K562 (cell line): ENCODE results near the gene UBXN11.

Experiments used
- BHLHE40 ChIP-seq: IDR thresholded peaks from 2 replicates; pipeline ENCODE4 v1.6.1; 2011; ENCODE audit warnings: low read length, improper control_type of control experiment
- CTCF ChIP-seq, 3 experiments: IDR thresholded peaks in 2 of 3; conservative IDR thresholded peaks in 1 of 3; 2 replicates each; pipeline ENCODE4 v1.5.1; 2011 to 2012; ENCODE audit warnings: low read length in 3 of 3, mild to moderate bottlenecking in 3 of 3, control low read depth in 2 of 3, improper control_type of control experiment in 1 of 3, inconsistent platforms in 1 of 3, low read depth in 1 of 3, mixed read lengths in 1 of 3, moderate library complexity in 1 of 3; ENCODE audit not compliant: insufficient read depth in 2 of 3
- MXD1 ChIP-seq: fragments of 250-450 bp; sonication (Bioruptor Pico); IDR thresholded peaks from 2 replicates; pipeline ENCODE4 v1.8.0; 2021; ENCODE audit warnings: borderline replicate concordance, mild to moderate bottlenecking, moderate library complexity; ENCODE audit not compliant: poor library complexity, severe bottlenecking
- NRF1 ChIP-seq, 2 experiments: fragments of 450-650 bp; IDR thresholded peaks in 1 of 2; conservative IDR thresholded peaks in 1 of 2; 2 replicates each; pipeline ENCODE4 v1.6.1; 2014; ENCODE audit warnings: mild to moderate bottlenecking in 2 of 2
- RAD21 ChIP-seq, 2 experiments: fragments of 250-450 bp in 1 of 2; fragments of 450-650 bp in 1 of 2; sonication (Bioruptor Pico) in 1 of 2; formaldehyde crosslinking in 1 of 2; IDR thresholded peaks in 1 of 2; conservative IDR thresholded peaks in 1 of 2; 2 replicates each; pipeline versions ENCODE4 v1.4.0 to v1.8.0; 2020 to 2022; ENCODE audit warnings: mild to moderate bottlenecking in 2 of 2, moderate library complexity in 1 of 2
- UBTF ChIP-seq, 2 experiments: IDR thresholded peaks; 2 replicates each; pipeline ENCODE4 v1.6.1; 2012; ENCODE audit warnings: improper control_type of control experiment in 2 of 2, low read depth in 2 of 2, low read length in 2 of 2, borderline replicate concordance in 1 of 2
- ZFX ChIP-seq: sonication (generic); formaldehyde crosslinking; IDR thresholded peaks from 2 replicates; pipeline ENCODE4 v1.8.0; 2022; ENCODE audit warnings: mild to moderate bottlenecking, missing genetic modification reagents, moderate library complexity
- TF ChIP-seq, protein P1 (sequence below): sonication (generic); formaldehyde crosslinking; IDR thresholded peaks from 2 replicates; pipeline ENCODE4 v1.8.0; 2022; ENCODE audit warnings: mild to moderate bottlenecking, missing genetic modification reagents
- TF ChIP-seq, protein P2 (sequence below): fragments of 250-450 bp; sonication (Bioruptor Pico); IDR thresholded peaks from 2 replicates; pipeline ENCODE4 v1.8.0; 2022; ENCODE audit warnings: inconsistent platforms

DNA sequence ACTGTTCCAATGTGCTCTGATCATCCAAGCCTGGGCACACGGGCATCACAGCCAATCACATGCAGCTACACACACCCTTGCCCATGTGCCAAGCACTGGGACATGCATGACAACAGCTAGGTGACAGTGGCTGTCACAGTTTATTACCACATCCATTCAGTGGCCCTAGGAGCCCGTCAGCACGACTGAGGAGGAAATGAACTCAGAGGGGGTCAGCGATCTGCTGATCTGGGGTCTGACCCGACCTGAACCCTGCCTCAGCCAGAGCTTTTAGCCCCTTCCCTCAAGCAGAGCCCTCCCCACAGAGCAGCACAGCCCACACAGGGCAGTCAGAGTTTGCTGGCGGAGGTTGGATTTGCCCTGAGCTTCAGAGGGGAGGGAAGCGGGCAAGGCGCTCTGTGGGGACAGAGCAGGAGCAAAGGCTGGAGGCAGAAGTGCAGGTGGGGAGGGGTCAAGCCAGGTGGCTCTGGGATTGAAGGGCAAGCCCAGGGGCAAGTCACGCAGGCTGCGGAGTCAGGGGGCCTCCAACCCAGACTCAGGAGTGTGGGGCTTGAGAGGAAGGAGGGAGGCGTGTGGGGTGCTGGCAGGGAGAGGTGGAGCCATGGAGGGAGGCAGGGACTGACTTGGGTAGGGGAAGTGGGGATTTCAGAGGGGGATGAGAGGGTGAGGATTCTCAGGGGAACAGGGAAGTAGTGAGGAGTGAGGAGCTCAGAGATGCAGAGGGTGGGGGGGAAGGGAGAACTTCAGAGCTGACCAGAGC is 16.1 kb downstream of the UBXN11 start:
- TF ChIP-seq, protein P1, sequence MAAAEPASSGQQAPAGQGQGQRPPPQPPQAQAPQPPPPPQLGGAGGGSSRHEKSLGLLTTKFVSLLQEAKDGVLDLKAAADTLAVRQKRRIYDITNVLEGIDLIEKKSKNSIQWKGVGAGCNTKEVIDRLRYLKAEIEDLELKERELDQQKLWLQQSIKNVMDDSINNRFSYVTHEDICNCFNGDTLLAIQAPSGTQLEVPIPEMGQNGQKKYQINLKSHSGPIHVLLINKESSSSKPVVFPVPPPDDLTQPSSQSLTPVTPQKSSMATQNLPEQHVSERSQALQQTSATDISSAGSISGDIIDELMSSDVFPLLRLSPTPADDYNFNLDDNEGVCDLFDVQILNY (CRISPR knock-in tag): no peak
- TF ChIP-seq MXD1 (CRISPR knock-in tag) (no peak), RAD21 (CRISPR knock-in tag; conservative IDR thresholded peaks at IDR 0.05 in 1 of 2, IDR thresholded peaks at IDR 0.05 in 1 of 2) (no peak), BHLHE40 (no peak), NRF1 (conservative IDR thresholded peaks at IDR 0.05 in 1 of 2, IDR thresholded peaks at IDR 0.05 in 1 of 2) (no peak), ZFX (CRISPR knock-in tag) (no peak), UBTF (IDR thresholded peaks at IDR 0.05; ENCODE audit: borderline replicate concordance in 1 of 2, low read depth in 2 of 2, low read length in 2 of 2) (no peak), CTCF (IDR thresholded peaks at IDR 0.05 in 2 of 3, conservative IDR thresholded peaks at IDR 0.05 in 1 of 3; ENCODE audit: insufficient read depth in 2 of 3, low read depth in 1 of 3, low read length in 3 of 3) (no peak)
- TF ChIP-seq, protein P2, sequence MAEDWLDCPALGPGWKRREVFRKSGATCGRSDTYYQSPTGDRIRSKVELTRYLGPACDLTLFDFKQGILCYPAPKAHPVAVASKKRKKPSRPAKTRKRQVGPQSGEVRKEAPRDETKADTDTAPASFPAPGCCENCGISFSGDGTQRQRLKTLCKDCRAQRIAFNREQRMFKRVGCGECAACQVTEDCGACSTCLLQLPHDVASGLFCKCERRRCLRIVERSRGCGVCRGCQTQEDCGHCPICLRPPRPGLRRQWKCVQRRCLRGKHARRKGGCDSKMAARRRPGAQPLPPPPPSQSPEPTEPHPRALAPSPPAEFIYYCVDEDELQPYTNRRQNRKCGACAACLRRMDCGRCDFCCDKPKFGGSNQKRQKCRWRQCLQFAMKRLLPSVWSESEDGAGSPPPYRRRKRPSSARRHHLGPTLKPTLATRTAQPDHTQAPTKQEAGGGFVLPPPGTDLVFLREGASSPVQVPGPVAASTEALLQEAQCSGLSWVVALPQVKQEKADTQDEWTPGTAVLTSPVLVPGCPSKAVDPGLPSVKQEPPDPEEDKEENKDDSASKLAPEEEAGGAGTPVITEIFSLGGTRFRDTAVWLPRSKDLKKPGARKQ (CRISPR knock-in tag): no peak
